Trophoblast cell (in vitro differentiated cells and primary cell): Measurements from ENCODE around the gene NSFL1C.

Source experiments
- DNase-seq, 2 donors: peaks; one replicate each; pipeline ENCODE4 v3.0.0-alpha.2; 2016
- H2AFZ ChIP-seq: 2 replicates; pipeline ENCODE4 v1.6.1; 2013; ENCODE audit warnings: low read length, moderate library complexity, mild to moderate bottlenecking; ENCODE audit not compliant: insufficient read depth, poor library complexity
- H2AK5ac ChIP-seq: 2 replicates; pipeline ENCODE4 v1.6.1; 2013; ENCODE audit warnings: mild to moderate bottlenecking, low read length
- H2BK120ac ChIP-seq: 2 replicates; pipeline ENCODE4 v1.6.1; 2013; ENCODE audit warnings: low read length, mild to moderate bottlenecking, moderate library complexity; ENCODE audit not compliant: insufficient read depth, poor library complexity
- H2BK12ac ChIP-seq: 2 replicates; pipeline ENCODE4 v1.6.1; 2013; ENCODE audit warnings: mild to moderate bottlenecking, low read length, moderate library complexity
- H2BK5ac ChIP-seq: 2 replicates; pipeline ENCODE4 v1.6.1; 2013; ENCODE audit warnings: low read length, low read depth, moderate library complexity, mild to moderate bottlenecking; ENCODE audit not compliant: poor library complexity
- H3K14ac ChIP-seq: 2 replicates; pipeline ENCODE4 v1.6.1; 2013; ENCODE audit warnings: mild to moderate bottlenecking, low read length
- H3K18ac ChIP-seq: 2 replicates; pipeline ENCODE4 v1.6.1; 2013; ENCODE audit warnings: mild to moderate bottlenecking, low read length
- H3K23ac ChIP-seq: 2 replicates; pipeline ENCODE4 v1.6.1; 2013; ENCODE audit warnings: low read length
- H3K27ac ChIP-seq: 2 replicates; pipeline ENCODE4 v1.5.1; 2013; ENCODE audit warnings: low read depth, mild to moderate bottlenecking, inconsistent platforms, low read length, moderate library complexity
- H3K27me3 ChIP-seq: 2 replicates; pipeline ENCODE4 v1.6.1; 2013; ENCODE audit warnings: inconsistent platforms, mild to moderate bottlenecking, low read length, moderate library complexity; ENCODE audit not compliant: insufficient read depth
- H3K36me3 ChIP-seq, 2 experiments: 1 replicate in 1 of 2; 2 replicates in 1 of 2; pipeline ENCODE4 v1.6.1; 2013; ENCODE audit warnings: low read length in 2 of 2, mild to moderate bottlenecking in 2 of 2, moderate library complexity in 1 of 2; ENCODE audit not compliant: insufficient read depth in 2 of 2, control insufficient read depth in 1 of 2
- H3K4ac ChIP-seq: 2 replicates; pipeline ENCODE4 v1.6.1; 2013; ENCODE audit warnings: low read depth, mild to moderate bottlenecking, low read length, moderate library complexity
- H3K4me1 ChIP-seq, 2 experiments: 1 replicate in 1 of 2; 2 replicates in 1 of 2; pipeline ENCODE4 v1.6.1; 2013; ENCODE audit warnings: low read length in 2 of 2, mild to moderate bottlenecking in 2 of 2, moderate library complexity in 1 of 2; ENCODE audit not compliant: insufficient read depth in 2 of 2, control insufficient read depth in 1 of 2
- H3K4me2 ChIP-seq: 2 replicates; pipeline ENCODE4 v1.6.1; 2013; ENCODE audit warnings: inconsistent platforms, mild to moderate bottlenecking, low read length, moderate library complexity
- H3K4me3 ChIP-seq: 2 replicates; pipeline ENCODE4 v1.5.1; 2013; ENCODE audit warnings: mild to moderate bottlenecking, low read depth, low read length, inconsistent platforms
- H3K79me1 ChIP-seq: one replicate; pipeline ENCODE4 v1.6.1; 2013; ENCODE audit warnings: low read length
- H3K79me2 ChIP-seq: 2 replicates; pipeline ENCODE4 v1.6.1; 2013; ENCODE audit warnings: low read length, mild to moderate bottlenecking; ENCODE audit not compliant: control insufficient read depth, insufficient read depth, poor library complexity
- H3K9ac ChIP-seq: 2 replicates; pipeline ENCODE4 v1.6.1; 2013; ENCODE audit warnings: mild to moderate bottlenecking, low read length
- H3K9me3 ChIP-seq: 2 replicates; pipeline ENCODE4 v1.6.1; 2013; ENCODE audit warnings: low read depth, mild to moderate bottlenecking, control low read depth, inconsistent platforms, low read length; ENCODE audit not compliant: insufficient read depth
- H4K12ac ChIP-seq: 2 replicates; pipeline ENCODE4 v1.6.1; 2013; ENCODE audit warnings: low read depth, mild to moderate bottlenecking, low read length, moderate library complexity
- H4K8ac ChIP-seq: 2 replicates; pipeline ENCODE4 v1.6.1; 2013; ENCODE audit warnings: low read depth, mild to moderate bottlenecking, low read length, moderate library complexity
- H4K91ac ChIP-seq: one replicate; pipeline ENCODE4 v1.6.1; 2013; ENCODE audit warnings: low read depth, mild to moderate bottlenecking, low read length, moderate library complexity
- WGBS: extraction: QIAGEN DNeasy Blood & Tissue Kit; methylation state at CpG from one replicate; pipeline ENCODE4 v1.1.7; 2013; ENCODE audit warnings: missing lambda C conversion rate; ENCODE audit not compliant: insufficient read length, insufficient coverage; ENCODE audit errors: extremely low coverage; 5-methylcytosine and 5-hydroxymethylcytosine counted together

NSFL1C gene

DNA sequence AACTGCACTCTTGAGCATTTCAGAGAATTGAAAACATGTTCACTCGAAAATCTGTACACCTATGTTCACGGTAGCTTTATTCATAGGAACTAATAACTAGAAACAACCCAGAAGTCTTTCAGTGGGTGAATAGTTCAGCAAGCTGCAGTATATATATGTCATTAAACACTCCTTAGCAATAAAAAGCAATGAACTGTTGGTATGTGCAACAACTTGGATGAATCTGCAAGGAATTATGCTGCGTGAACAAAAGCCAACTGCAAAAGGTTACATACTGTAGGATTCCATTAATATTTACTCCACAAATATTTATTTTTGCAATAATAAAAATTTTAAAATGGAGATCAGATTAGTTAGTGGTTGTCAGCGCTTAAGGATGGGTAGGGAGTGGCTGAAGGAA lies 51.7 kb downstream of the NSFL1C start:
- H4K12ac ChIP-seq = no peak overlapping the region
- no peak overlapping the region for H3K23ac ChIP-seq
- no CpG with 5 or more reads among the region's 4 CpGs for WGBS
- H4K91ac ChIP-seq = no peak overlapping the region
- H3K36me3 ChIP-seq = no peaks in the 10 kb centered on the region
- no peaks in the 10 kb centered on the region for H3K9me3 ChIP-seq
- no peaks in the 10 kb centered on the region for H3K27me3 ChIP-seq
- no peak overlapping the region for H2AFZ ChIP-seq
- H3K79me1 ChIP-seq = peaks cover 22% of the 10 kb centered on the region
- H3K4me2 ChIP-seq = no peak overlapping the region
- H2BK5ac ChIP-seq = no peak overlapping the region
- H3K18ac ChIP-seq = no peak overlapping the region
- peak in 1 of 2 donors; percentile 32 for DNase-seq
- H3K79me2 ChIP-seq = no peaks in the 10 kb centered on the region
- no peak overlapping the region for H2AK5ac ChIP-seq
- H4K8ac ChIP-seq = no peak overlapping the region
- H3K4ac ChIP-seq = no peak overlapping the region
- peaks cover 23 to 24% of the 10 kb centered on the region in 2 experiments for H3K4me1 ChIP-seq
- H3K4me3 ChIP-seq = no peak overlapping the region
- no peak overlapping the region for H2BK12ac ChIP-seq
- H3K14ac ChIP-seq = no peak overlapping the region
- no peak overlapping the region for H3K9ac ChIP-seq
- H2BK120ac ChIP-seq = no peak overlapping the region
- no peak overlapping the region for H3K27ac ChIP-seq

DNA sequence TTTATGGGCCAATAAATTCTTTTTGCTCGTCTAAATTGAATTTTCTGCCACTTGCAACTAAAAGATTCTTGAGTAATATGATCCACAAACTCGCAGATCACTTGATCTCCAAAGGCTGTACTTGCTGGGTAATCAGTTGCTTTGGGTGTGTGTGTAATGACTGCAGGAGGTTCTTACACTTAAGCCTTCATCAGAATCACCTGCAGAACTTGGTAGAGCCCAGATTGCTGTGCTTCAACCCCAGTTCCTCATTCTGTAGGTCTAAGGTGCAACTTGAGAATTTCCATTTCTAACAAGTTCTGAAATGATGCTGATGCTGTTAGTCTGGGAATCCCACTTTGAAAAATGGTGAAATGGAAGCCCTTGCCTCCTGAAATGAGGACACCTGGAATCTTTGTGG lies 60.8 kb downstream of the NSFL1C start:
- no peak overlapping the region for H4K91ac ChIP-seq
- no peak overlapping the region for H2BK12ac ChIP-seq
- no peaks in the 10 kb centered on the region for H3K36me3 ChIP-seq
- no peaks in the 10 kb centered on the region for H3K9me3 ChIP-seq
- no peaks in the 10 kb centered on the region for H3K79me2 ChIP-seq
- H3K9ac ChIP-seq = no peak overlapping the region
- no peak overlapping the region for H2AFZ ChIP-seq
- no peak overlapping the region for H4K12ac ChIP-seq
- H3K27ac ChIP-seq = no peak overlapping the region
- no peak overlapping the region for H3K4me2 ChIP-seq
- no peak overlapping the region for H4K8ac ChIP-seq
- H3K79me1 ChIP-seq = no peaks in the 10 kb centered on the region
- H3K18ac ChIP-seq = no peak overlapping the region
- no peak overlapping the region for H2BK5ac ChIP-seq
- no peak overlapping the region for H3K4ac ChIP-seq
- H3K27me3 ChIP-seq = no peaks in the 10 kb centered on the region
- H3K14ac ChIP-seq = no peak overlapping the region
- no peak overlapping the region for H3K4me3 ChIP-seq
- no peak overlapping the region for H2BK120ac ChIP-seq
- H3K23ac ChIP-seq = no peak overlapping the region
- peaks cover 0 to 2% of the 10 kb centered on the region in 2 experiments for H3K4me1 ChIP-seq
- WGBS = no CpG with 5 or more reads among the region's 2 CpGs
- no peak overlapping the region for H2AK5ac ChIP-seq
- DNase-seq = no peak

DNA sequence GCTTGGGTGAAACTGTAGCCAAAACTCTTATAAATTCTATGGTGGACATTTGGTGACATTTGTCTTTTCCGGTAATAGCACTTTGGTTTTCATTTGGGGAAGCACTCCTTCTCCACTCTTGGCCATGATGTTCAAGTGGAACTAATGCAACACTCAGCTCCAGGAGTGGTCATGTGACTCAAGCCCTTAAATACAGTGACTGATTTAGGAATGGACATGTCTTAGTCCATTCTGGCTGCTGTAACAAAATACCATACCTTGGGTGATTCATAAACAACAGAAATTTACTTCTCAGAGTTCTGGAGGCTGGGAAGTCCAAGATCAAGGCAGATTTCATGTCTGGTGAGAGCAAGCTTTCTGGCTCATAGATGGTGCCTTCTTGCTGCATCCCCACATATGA lies 63.0 kb downstream of the NSFL1C start:
- Histone ChIP-seq H3K4me2 (no peak overlapping the region), H3K27ac (no peak overlapping the region), H2BK12ac (no peak overlapping the region), H3K9ac (no peak overlapping the region), H3K4ac (no peak overlapping the region), H4K12ac (no peak overlapping the region), H2AFZ (no peak overlapping the region), H3K9me3 (no peaks in the 10 kb centered on the region), H4K91ac (no peak overlapping the region), H3K14ac (no peak overlapping the region), H3K18ac (no peak overlapping the region), H3K79me2 (no peaks in the 10 kb centered on the region), H3K4me1 (peaks cover 6 to 8% of the 10 kb centered on the region in 2 experiments), H3K23ac (no peak overlapping the region), H2AK5ac (no peak overlapping the region), H4K8ac (no peak overlapping the region), H3K27me3 (no peaks in the 10 kb centered on the region), H3K4me3 (no peak overlapping the region), H3K79me1 (peaks cover 7% of the 10 kb centered on the region), H2BK120ac (no peak overlapping the region), H3K36me3 (no peaks in the 10 kb centered on the region), H2BK5ac (no peak overlapping the region)
- no CpG with 5 or more reads among the region's 1 CpG for WGBS
- peak in 1 of 2 donors; percentile 14 for DNase-seq

DNA sequence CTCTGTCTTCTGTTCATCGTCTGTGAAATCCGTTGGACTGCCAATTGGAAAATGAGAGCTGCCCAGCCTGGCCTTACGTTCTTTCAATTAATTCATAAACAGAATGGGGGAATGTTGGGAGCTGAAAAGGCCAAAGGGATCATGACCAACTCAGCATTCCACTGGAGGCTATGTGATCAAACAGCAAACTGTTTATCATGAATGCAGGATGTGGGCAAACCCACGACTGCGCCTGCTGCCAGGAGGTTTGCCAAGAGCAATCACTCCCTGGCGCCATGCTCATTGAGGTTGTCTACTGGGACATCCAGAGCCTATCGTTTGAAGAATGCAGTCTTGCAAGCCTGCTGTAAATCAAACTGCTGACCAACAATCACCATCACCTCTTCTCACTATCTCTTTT lies 64.5 kb downstream of the NSFL1C start:
- Histone ChIP-seq H2AFZ (no peak overlapping the region), H2AK5ac (peak overlapping the region; percentile 35), H2BK12ac (no peak overlapping the region), H3K36me3 (no peaks in the 10 kb centered on the region), H3K27me3 (no peaks in the 10 kb centered on the region), H3K4me1 (peaks cover 7 to 9% of the 10 kb centered on the region in 2 experiments), H4K91ac (no peak overlapping the region), H4K8ac (no peak overlapping the region), H3K4me3 (no peak overlapping the region), H3K18ac (no peak overlapping the region), H2BK5ac (no peak overlapping the region), H3K4me2 (no peak overlapping the region), H2BK120ac (no peak overlapping the region), H4K12ac (no peak overlapping the region), H3K9ac (no peak overlapping the region), H3K79me1 (peaks cover 7% of the 10 kb centered on the region), H3K23ac (no peak overlapping the region), H3K27ac (no peak overlapping the region), H3K79me2 (no peaks in the 10 kb centered on the region), H3K14ac (no peak overlapping the region), H3K9me3 (no peaks in the 10 kb centered on the region), H3K4ac (no peak overlapping the region)
- no CpG with 5 or more reads among the region's 7 CpGs for WGBS
- no peak for DNase-seq
